GM23338 (cell line): ENCODE data around the gene STARD13. TPM values are rescaled to one million over a fixed set of nuclear protein-coding genes. Genes with fewer than 3 reads are reported as not detected.

ENCODE experiments used
- ATAC-seq: fragments of 200-7000 bp; cut with Tn5 transposase; 3 replicates; pipeline ENCODE4 v1.9.1; 2020
- DNase-seq: peaks from one replicate; pipeline ENCODE4 v3.0.0-alpha.2; 2015; ENCODE audit warnings: low spot score
- H2AFZ ChIP-seq: fragments of 200-600 bp; sonication (generic); 2 replicates; pipeline ENCODE4 v1.8.0; 2016; ENCODE audit warnings: antibody characterized with exemption, mild to moderate bottlenecking, moderate library complexity
- H3F3A ChIP-seq: fragments of 200-600 bp; sonication (generic); replicated peaks from 2 replicates; pipeline ENCODE4 v1.8.0; 2017; ENCODE audit warnings: antibody characterized with exemption, mixed run types, low read depth
- H3K27ac ChIP-seq: fragments of 200-600 bp; sonication (generic); 2 replicates; pipeline ENCODE4 v1.6.1; 2016; ENCODE audit warnings: low read depth
- H3K27me3 ChIP-seq: fragments of 200-600 bp; sonication (generic); 2 replicates; pipeline ENCODE4 v1.8.0; 2016; ENCODE audit warnings: mild to moderate bottlenecking, mixed run types, moderate library complexity; ENCODE audit not compliant: insufficient read depth
- H3K36me3 ChIP-seq: fragments of 200-600 bp; sonication (generic); 2 replicates; pipeline ENCODE4 v1.8.0; 2016; ENCODE audit warnings: mild to moderate bottlenecking; ENCODE audit not compliant: insufficient read depth
- H3K4me1 ChIP-seq: fragments of 200-600 bp; sonication (generic); 2 replicates; pipeline ENCODE4 v1.8.0; 2016; ENCODE audit warnings: mild to moderate bottlenecking, moderate library complexity; ENCODE audit not compliant: insufficient read depth
- H3K4me2 ChIP-seq: fragments of 200-600 bp; sonication (generic); 2 replicates; pipeline ENCODE4 v1.7.1; 2017; ENCODE audit warnings: mixed run types
- H3K4me3 ChIP-seq: fragments of 200-600 bp; sonication (generic); 2 replicates; pipeline ENCODE4 v1.6.1; 2016; ENCODE audit warnings: mixed run types
- H3K79me2 ChIP-seq: fragments of 200-600 bp; sonication (generic); replicated peaks from 2 replicates; pipeline ENCODE4 v1.8.0; 2017; ENCODE audit warnings: mild to moderate bottlenecking; ENCODE audit not compliant: insufficient read depth
- H3K9me2 ChIP-seq: fragments of 200-600 bp; sonication (generic); 2 replicates; pipeline ENCODE4 v1.8.0; 2017; ENCODE audit not compliant: insufficient read depth
- H4K20me1 ChIP-seq: fragments of 200-600 bp; sonication (generic); replicated peaks from 2 replicates; pipeline ENCODE4 v1.8.0; 2017; ENCODE audit warnings: mild to moderate bottlenecking; ENCODE audit not compliant: insufficient read depth
- H3K27ac Mint-ChIP-seq: 2 replicates; pipeline ENCODE4 v1.8.0; 2020; ENCODE audit warnings: inconsistent platforms, mild to moderate bottlenecking, moderate library complexity, mixed read lengths
- H3K27me3 Mint-ChIP-seq: 3 replicates; pipeline ENCODE4 v1.8.0; 2022; ENCODE audit warnings: low read depth, mild to moderate bottlenecking, moderate library complexity, mixed read lengths, inconsistent platforms; ENCODE audit not compliant: insufficient read depth, poor library complexity
- H3K36me3 Mint-ChIP-seq: 3 replicates; pipeline ENCODE4 v1.8.0; 2021; ENCODE audit warnings: low read depth, mild to moderate bottlenecking, inconsistent platforms, moderate library complexity, mixed read lengths
- H3K4me1 Mint-ChIP-seq: 3 replicates; pipeline ENCODE4 v1.8.0; 2020; ENCODE audit warnings: mild to moderate bottlenecking, inconsistent platforms, mixed read lengths
- H3K4me3 Mint-ChIP-seq: 3 replicates; pipeline ENCODE4 v1.8.0; 2021; ENCODE audit warnings: moderate library complexity, mild to moderate bottlenecking, inconsistent platforms, mixed read lengths
- H3K9me3 Mint-ChIP-seq: 3 replicates; pipeline ENCODE4 v1.8.0; 2020; ENCODE audit warnings: moderate library complexity, mild to moderate bottlenecking, inconsistent platforms, mixed read lengths
- EZH2phosphoT487 ChIP-seq: fragments of 200-600 bp; sonication (generic); IDR thresholded peaks from one replicate; pipeline ENCODE4 v1.8.1; 2018; ENCODE audit warnings: antibody characterized with exemption; ENCODE audit not compliant: unreplicated experiment
- NANOG ChIP-seq: IDR thresholded peaks from 2 replicates; pipeline ENCODE4 v1.6.1; 2016; ENCODE audit warnings: antibody characterized with exemption, borderline replicate concordance
- POLR2AphosphoS5 ChIP-seq: IDR thresholded peaks from 2 replicates; pipeline ENCODE4 v1.6.1; 2016; ENCODE audit warnings: antibody characterized with exemption, low read depth
- STAT1 ChIP-seq: IDR thresholded peaks from one replicate; pipeline ENCODE4 v1.6.1; 2016; ENCODE audit warnings: antibody characterized with exemption; ENCODE audit not compliant: unreplicated experiment
- ZNF331 ChIP-seq: fragments of 250-450 bp; sonication (Bioruptor Pico); IDR thresholded peaks from 2 replicates; pipeline ENCODE4 v1.5.0; 2020; ENCODE audit warnings: low read depth, mild to moderate bottlenecking, moderate library complexity
- polyA plus RNA-seq: library from polyadenylated mRNA; unstranded; fragments of >200 nt; fragmentation: Nextera tagmentation; extraction: Ambion mirVana; gene quantifications from 2 replicates; pipeline ENCODE4 v1.2.1, GENCODE V29; 2016
- total RNA-seq: library from RNA; depleted of rRNA; stranded (reverse); fragments of >200 nt; shearing (Covaris generic); gene quantifications from 2 replicates; pipeline ENCODE4 v1.2.3, GENCODE V29; 2014
- TF ChIP-seq, protein P1 (sequence below), 2 experiments: fragments of 200-600 bp in 1 of 2; sonication (generic) in 1 of 2; conservative IDR thresholded peaks; 2 replicates each; pipeline versions ENCODE4 v1.5.1 to v1.6.1; 2016 to 2017; ENCODE audit warnings: antibody characterized with exemption in 2 of 2, low read depth in 2 of 2, mild to moderate bottlenecking in 2 of 2, moderate library complexity in 1 of 2
- TF ChIP-seq, protein P2 (sequence below): fragments of 250-450 bp; sonication (Bioruptor Pico); IDR thresholded peaks from 2 replicates; pipeline ENCODE4 v1.5.0; 2020; ENCODE audit warnings: mild to moderate bottlenecking, moderate library complexity
- TF ChIP-seq, protein P3 (sequence below): IDR thresholded peaks from 2 replicates; pipeline ENCODE4 v1.6.1; 2016; ENCODE audit warnings: antibody characterized with exemption

Gene STARD13
- total and polyA plus RNA-seq, 2 experiments from 2014 or later = 3.2 to 5.2 TPM

DNA sequence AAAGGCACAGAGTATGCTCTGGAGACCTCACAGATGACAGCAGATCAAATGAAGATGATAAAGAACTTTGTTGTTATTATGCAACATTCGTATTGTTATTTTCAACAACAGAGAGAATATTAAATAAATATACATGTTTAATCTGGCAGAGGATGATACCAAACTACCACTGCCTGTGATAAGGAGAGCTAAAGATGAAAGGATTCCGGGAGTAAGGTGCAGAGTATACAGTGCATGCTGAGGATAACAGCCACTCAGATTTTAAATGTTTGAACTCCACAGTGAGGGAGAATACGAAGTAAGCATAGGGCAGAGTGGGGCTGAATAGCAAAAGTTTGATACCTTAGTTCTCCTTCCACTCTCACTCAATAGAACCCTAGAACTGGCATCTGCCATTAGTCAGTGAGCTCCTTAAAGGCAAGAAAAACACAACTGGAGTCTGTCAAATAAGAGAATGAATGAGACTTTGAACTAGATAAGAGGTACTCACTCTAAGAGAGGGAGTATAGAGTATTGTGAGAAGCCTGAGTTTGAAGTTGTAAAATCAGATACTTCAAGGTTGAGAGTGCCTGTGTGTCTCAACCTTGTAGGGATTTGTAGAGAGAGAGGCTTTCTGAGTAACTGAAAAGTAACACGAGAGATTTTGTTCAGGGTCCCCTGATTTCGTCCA is 78.5 kb downstream of the STARD13 start:
- no peak for ATAC-seq
- Mint-ChIP-seq H3K9me3 (no peaks in the 10 kb centered on the region; the same call in 2 of the 3 replicates), H3K27me3 (peaks cover 2% of the 10 kb centered on the region), H3K36me3 (no peaks in the 10 kb centered on the region), H3K4me1 (peaks cover 20% of the 10 kb centered on the region), H3K27ac (no peak overlapping the region), H3K4me3 (no peak overlapping the region)
- H4K20me1 ChIP-seq = no peaks in the 10 kb centered on the region
- H3K27ac ChIP-seq = no peak overlapping the region
- H3K9me2 ChIP-seq = peaks cover 4% of the 10 kb centered on the region; the same call in 1 of the 2 replicates
- H3K27me3 ChIP-seq = no peaks in the 10 kb centered on the region
- no peaks in the 10 kb centered on the region for H3K36me3 ChIP-seq
- no peak overlapping the region for H2AFZ ChIP-seq
- H3K4me1 ChIP-seq = peaks cover 24% of the 10 kb centered on the region
- H3K79me2 ChIP-seq = no peaks in the 10 kb centered on the region
- no peaks in the 10 kb centered on the region for H3F3A ChIP-seq
- H3K4me3 ChIP-seq = no peak overlapping the region
- no peak overlapping the region for H3K4me2 ChIP-seq
- TF ChIP-seq, protein P1, sequence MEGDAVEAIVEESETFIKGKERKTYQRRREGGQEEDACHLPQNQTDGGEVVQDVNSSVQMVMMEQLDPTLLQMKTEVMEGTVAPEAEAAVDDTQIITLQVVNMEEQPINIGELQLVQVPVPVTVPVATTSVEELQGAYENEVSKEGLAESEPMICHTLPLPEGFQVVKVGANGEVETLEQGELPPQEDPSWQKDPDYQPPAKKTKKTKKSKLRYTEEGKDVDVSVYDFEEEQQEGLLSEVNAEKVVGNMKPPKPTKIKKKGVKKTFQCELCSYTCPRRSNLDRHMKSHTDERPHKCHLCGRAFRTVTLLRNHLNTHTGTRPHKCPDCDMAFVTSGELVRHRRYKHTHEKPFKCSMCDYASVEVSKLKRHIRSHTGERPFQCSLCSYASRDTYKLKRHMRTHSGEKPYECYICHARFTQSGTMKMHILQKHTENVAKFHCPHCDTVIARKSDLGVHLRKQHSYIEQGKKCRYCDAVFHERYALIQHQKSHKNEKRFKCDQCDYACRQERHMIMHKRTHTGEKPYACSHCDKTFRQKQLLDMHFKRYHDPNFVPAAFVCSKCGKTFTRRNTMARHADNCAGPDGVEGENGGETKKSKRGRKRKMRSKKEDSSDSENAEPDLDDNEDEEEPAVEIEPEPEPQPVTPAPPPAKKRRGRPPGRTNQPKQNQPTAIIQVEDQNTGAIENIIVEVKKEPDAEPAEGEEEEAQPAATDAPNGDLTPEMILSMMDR (conservative IDR thresholded peaks at IDR 0.05; ENCODE audit: low read depth in 2 of 2) = no peak
- TF ChIP-seq, protein P2, sequence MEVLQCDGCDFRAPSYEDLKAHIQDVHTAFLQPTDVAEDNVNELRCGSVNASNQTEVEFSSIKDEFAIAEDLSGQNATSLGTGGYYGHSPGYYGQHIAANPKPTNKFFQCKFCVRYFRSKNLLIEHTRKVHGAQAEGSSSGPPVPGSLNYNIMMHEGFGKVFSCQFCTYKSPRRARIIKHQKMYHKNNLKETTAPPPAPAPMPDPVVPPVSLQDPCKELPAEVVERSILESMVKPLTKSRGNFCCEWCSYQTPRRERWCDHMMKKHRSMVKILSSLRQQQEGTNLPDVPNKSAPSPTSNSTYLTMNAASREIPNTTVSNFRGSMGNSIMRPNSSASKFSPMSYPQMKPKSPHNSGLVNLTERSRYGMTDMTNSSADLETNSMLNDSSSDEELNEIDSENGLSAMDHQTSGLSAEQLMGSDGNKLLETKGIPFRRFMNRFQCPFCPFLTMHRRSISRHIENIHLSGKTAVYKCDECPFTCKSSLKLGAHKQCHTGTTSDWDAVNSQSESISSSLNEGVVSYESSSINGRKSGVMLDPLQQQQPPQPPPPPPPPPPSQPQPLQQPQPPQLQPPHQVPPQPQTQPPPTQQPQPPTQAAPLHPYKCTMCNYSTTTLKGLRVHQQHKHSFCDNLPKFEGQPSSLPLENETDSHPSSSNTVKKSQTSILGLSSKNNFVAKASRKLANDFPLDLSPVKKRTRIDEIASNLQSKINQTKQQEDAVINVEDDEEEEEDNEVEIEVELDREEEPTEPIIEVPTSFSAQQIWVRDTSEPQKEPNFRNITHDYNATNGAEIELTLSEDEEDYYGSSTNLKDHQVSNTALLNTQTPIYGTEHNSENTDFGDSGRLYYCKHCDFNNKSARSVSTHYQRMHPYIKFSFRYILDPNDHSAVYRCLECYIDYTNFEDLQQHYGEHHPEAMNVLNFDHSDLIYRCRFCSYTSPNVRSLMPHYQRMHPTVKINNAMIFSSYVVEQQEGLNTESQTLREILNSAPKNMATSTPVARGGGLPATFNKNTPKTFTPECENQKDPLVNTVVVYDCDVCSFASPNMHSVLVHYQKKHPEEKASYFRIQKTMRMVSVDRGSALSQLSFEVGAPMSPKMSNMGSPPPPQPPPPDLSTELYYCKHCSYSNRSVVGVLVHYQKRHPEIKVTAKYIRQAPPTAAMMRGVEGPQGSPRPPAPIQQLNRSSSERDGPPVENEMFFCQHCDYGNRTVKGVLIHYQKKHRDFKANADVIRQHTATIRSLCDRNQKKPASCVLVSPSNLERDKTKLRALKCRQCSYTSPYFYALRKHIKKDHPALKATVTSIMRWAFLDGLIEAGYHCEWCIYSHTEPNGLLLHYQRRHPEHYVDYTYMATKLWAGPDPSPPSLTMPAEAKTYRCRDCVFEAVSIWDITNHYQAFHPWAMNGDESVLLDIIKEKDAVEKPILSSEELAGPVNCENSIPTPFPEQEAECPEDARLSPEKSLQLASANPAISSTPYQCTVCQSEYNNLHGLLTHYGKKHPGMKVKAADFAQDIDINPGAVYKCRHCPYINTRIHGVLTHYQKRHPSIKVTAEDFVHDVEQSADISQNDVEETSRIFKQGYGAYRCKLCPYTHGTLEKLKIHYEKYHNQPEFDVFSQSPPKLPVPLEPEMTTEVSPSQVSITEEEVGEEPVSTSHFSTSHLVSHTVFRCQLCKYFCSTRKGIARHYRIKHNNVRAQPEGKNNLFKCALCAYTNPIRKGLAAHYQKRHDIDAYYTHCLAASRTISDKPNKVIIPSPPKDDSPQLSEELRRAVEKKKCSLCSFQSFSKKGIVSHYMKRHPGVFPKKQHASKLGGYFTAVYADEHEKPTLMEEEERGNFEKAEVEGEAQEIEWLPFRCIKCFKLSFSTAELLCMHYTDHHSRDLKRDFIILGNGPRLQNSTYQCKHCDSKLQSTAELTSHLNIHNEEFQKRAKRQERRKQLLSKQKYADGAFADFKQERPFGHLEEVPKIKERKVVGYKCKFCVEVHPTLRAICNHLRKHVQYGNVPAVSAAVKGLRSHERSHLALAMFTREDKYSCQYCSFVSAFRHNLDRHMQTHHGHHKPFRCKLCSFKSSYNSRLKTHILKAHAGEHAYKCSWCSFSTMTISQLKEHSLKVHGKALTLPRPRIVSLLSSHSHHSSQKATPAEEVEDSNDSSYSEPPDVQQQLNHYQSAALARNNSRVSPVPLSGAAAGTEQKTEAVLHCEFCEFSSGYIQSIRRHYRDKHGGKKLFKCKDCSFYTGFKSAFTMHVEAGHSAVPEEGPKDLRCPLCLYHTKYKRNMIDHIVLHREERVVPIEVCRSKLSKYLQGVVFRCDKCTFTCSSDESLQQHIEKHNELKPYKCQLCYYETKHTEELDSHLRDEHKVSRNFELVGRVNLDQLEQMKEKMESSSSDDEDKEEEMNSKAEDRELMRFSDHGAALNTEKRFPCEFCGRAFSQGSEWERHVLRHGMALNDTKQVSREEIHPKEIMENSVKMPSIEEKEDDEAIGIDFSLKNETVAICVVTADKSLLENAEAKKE = no peak
- no peak for TF ChIP-seq ZNF331 (CRISPR knock-in tag)
- TF ChIP-seq NANOG = no peak
- no peak for TF ChIP-seq STAT1
- TF ChIP-seq, protein P3, sequence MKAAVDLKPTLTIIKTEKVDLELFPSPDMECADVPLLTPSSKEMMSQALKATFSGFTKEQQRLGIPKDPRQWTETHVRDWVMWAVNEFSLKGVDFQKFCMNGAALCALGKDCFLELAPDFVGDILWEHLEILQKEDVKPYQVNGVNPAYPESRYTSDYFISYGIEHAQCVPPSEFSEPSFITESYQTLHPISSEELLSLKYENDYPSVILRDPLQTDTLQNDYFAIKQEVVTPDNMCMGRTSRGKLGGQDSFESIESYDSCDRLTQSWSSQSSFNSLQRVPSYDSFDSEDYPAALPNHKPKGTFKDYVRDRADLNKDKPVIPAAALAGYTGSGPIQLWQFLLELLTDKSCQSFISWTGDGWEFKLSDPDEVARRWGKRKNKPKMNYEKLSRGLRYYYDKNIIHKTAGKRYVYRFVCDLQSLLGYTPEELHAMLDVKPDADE = no peak
- no peak for TF ChIP-seq POLR2AphosphoS5
- no peak for TF ChIP-seq EZH2phosphoT487
- DNase-seq = no peak
